Fibroblast of skin of right biceps (primary cell): ENCODE measurements around the gene TPM2.

ENCODE experiments used
- DNase-seq: peaks from one replicate; pipeline ENCODE4 v3.0.0-alpha.2; 2013

Gene TPM2

DNA sequence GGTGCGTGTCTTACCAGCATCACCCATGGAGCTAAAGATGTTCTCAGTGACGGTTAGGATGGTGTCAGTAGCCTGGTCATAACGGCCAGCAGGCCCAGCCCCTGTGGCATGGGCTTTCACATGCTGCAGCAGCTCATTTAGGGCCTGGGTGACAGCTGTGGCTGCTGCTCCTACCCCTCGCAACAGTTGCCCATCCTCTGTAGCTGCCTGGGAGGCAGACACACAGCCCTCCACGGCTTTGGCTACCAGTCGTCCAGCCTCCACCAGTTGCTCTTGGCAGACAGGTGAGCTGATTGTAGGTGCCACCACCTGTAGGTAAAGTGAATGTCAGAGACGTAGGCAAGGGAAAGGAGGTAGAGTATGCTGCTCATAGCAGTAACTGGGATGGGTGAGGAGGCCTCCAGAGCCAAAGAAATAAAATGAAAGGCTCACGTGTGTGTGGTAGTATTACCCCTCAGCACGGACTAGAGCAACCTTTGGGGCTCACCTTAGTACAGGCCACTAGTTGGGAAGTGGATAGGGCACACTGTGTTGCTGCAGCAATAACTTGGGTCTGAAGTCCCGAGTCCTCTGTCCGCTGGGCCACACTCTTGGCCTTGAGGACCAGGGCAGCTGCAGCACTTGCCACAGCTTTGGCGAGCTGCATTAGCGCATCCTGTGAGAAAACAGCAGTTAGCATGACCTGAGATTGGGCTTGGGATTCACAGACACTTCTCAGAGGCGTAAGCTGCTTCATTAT lies 27.6 kb upstream of the TPM2 start:
- DNase-seq: no peak

DNA sequence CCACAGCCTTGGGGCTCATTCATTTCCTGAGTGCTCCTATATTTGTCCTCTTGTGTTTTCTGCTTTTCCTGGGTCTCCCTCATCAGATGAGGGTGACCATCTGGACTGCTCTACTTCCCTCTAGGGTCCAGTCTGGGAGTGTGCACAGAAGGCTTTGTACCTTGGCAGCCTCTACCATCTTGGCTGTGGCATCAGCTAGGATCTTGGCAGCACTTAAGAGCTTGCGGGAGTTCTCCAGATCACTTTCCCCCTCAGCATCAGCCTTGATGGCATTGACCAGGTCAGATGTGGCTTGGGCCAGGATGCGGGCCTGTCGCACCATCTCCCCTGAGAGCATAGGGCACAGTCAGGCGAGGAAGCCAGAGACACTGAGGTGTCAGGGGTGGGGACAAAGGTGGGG lies 26.5 kb upstream of the TPM2 start:
- no peak for DNase-seq

DNA sequence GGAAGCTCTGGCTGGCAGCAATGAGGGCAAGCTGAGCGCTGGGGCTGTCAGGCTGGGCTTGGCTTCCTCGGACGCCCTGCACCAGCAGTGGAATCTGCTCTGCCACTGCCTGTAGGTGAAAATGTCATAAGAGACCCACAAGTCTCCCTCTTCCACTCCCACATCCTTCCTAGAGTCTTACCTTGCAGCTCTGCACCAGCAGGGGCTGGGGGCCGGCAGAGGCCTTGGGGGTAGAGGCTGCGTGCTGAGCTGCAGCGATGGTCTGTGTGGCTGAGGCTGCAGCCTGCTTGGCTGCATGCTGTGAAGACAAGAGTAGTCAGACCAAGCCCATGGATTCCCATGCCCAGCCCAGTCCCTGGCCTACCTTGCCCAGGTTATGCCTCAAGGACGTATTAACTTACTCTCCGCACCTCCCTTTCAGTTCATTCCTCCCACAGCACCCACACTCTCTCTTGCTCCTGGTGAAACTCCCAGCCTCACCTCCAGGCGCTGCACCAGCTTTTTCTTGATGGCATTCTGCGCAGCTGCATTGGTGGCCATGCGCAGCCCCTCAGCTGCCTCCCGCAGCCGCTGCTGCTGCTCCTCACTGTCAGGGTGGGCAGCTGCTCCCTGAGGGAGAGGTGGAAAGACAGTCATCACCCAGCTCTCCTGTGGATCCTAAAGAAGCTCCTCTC lies 25.0 kb upstream of the TPM2 start:
- no peak for DNase-seq

DNA sequence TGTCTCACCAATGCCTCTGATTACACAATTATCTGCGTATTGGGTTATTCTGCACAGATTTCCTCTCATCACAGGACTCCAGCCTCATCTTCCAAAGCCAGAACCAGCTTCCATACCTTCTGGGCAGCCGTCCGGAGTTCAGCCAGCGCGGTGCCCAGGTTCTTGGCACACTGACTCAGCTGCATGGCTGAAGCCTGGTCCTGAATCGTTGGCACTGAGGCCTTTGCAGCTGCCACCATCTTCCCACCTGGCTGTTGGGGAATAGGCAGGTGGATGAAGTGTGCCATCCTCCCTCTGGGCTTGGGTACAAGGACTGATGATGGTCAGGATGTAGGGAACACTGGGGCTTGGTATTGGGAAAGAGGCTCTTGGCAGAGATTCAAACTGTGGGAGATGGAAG lies 24.4 kb upstream of the TPM2 start:
- DNase-seq: no peak

DNA sequence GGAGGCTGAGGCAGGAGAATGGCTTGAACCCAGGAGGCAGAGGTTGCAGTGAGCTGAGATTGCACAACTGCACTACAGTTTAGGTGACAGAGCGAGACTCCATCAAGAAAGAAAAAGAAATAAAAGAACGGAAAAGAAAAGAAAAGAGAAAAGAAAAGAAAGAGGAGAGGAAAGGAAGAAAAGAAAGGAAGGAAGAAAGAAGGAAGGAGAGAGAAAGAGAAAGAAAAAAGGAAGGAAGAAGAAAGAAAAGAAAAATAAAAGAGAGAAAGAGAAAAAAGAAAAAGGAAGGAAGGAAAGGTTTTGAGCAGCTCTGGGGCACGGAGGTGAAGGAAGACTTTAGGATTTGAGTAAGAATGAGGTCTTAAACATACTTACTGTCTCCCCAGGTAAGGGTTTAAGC lies 23.9 kb upstream of the TPM2 start:
- no peak for DNase-seq

DNA sequence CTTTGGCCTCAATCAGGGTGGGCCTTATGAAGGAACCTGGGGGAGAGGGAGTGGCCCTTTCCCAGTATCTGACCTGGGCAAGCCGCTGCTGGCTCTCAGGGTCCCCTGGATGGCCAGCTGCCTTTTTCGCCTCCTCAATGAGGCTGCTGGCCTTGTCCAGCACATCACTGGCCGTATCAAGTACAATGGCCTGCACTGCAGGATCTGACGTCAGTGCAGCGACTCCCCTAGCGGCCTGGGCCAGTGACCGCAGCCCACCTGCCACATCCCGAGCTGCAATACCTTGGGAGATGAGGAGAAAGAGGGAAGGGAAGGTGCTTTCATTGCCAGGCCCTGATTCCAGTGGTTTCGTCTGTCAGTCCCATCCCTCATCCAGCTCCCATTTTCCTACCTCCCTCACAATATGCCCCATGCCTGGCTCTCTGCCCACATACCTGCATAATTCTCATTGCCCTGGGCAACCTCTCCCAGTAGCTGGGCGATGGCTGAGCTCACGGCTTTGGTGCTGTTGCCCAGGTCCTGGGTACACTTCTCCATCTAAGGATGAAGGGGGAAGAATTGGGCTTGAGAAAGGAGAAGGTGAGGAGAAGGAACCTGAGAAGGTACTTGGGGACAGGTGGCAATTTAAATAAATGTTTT lies 23.2 kb upstream of the TPM2 start:
- DNase-seq: no peak

DNA sequence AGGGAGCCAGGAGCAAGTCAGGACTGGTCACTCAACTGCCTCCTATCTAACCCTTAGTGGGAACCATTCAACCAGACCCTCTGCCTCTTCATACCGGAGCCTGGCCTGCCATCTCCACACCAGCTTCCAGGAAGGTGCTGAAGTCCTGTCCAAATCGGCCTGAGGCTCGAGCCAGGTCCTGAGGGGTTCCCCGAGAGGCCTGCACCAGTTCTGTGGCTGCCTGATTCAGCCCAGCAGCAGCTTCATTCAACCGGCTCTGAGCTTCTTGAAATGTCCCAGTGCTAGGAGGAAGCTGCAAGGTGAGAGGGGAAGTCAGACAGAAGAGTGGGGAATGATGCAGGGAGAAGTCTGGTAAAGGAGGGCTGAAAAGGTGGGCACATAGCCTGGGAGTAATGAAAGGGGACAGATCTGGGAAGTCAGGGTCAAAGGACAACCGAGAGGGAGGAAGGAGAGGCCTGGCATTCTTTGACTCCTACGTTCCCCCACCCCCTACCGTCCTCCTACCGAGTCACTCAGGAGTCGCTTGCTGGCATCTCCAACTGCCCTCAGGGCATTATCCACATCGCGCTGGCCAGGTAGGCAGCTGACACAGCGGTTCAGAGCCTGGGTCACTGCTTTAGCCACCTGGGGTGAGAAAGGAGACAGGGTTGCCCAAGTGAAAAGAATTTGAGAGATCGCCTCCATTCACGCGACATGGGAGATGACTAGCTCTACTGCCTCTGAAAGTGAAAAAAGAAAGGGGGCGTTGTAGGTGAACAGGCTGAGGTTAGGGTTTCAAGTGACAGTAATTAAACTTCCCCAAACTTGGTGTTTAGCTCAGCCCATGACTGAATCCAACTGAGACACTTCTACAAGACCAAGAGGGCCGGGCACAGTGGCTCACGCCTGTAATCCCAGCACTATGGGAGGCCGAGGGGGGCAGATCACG lies 22.0 kb upstream of the TPM2 start:
- no peak for DNase-seq

DNA sequence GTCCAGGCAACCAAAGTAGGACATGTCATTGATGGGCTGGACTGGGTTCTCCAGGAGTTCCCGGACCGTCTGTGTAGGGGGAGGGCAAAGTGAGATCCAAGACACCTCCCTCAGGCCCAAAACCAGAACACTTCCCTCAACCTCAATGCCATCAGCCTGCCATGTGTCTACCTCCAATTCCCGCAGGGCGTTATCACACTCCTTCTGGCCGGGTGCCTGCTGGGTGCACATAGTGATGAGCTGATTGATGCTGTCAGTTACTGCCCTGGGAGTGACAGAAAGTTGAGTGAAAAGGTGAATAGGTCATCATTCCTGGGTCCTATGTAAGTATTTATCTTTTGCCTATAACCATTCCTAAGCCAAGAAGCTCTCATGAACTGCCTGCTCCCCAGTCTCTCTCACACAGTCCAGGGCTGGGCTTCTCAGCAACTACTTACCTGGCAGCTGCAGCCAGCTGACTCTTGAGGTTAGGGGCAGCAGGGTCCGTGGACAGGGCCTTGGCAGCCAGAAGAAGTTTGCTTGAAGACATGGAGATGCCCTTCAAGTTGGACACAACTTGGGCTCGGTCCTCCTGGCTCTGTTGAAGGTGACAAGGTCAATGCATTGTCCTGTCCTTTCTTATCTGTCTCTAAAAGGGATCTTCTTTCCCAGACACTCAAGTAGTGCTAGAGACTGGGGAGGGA lies 21.2 kb upstream of the TPM2 start:
- DNase-seq: no peak

DNA sequence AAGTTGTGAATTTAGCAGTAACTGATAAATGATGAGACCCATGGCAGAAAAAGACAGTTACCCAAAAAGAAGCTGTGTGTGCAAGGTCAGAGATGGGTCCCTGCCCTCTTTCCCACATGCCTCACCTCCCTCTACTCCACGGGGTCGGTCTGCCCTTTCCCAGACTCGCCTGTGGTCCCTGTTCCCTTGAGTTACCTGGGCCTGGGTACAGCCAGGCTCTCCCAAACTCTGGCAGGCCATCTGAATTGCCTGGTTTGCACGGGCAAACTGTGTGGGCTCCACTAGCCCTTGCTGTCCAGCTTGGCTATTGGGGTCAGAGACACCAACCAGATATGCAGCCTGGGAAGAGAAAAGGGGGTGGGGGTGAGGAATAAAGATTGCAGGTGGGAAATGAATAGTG lies 18.4 kb upstream of the TPM2 start:
- DNase-seq: no peak

DNA sequence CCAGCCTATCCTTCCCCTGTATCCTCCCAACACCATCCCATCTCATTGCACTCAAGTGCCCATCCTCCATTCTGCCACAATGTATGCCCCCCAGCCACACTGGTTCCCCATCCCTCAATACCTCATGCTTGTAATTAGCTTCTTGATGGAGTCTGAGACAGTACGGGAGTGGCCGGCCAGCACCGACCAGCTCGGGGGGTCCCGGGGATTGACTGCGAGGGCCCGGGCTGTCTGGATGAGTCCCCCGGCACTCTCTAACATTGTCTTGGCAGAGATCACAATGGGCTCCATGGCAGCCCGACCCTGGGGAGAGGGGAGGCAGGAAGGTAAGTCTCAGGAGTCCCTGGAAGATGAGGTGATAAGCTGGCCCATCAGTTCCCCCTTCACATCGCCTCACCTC lies 17.2 kb upstream of the TPM2 start:
- no peak for DNase-seq

DNA sequence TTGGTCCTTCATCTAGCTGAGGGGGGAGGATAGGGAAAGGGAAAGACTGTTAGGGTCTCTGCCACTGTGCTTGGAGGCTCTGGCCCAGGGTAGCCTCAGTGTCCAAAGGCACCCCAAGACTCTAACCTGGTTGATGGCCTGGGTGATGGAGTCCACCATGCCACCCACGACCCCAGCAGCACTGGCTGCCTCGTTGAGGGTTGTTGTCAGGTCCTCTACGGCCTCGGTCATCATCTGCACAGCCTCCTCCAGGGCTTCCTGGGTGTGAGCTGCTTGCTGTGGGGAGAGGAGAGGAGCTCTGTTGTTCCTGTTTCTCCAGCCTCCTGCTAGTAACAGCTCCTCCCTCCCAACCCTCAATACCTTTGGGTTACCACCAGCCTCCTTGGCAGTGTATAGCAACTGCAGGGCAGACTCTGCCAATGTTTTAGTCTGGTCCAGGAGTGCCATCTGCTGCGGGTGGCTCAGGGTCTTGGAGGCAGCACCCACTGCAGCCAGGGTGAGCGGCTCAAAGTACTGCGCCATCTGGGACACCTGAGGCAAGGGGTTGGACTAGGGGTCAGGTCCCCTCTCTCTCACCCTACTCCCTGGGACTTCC lies 16.2 kb upstream of the TPM2 start:
- DNase-seq: no peak

DNA sequence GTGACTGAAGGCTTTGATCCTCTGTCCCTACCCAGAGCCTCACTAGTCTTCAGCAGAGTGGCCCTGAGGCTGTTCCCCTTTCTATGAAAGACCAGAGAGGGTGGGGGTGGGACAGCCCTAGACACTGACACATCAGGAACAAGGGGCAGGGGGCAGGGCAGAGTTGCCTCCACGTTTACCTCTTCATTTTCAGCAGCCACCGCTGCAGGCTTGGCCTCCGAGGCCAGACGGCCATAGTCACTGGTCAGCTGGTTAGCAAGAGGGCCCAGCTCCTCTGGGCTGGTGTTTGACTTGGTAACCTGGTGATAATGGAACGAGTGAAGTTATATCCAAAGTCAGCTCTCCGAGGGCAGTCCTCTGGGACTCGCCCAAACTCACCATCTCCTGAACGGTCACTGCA lies 15.6 kb upstream of the TPM2 start:
- no peak for DNase-seq

DNA sequence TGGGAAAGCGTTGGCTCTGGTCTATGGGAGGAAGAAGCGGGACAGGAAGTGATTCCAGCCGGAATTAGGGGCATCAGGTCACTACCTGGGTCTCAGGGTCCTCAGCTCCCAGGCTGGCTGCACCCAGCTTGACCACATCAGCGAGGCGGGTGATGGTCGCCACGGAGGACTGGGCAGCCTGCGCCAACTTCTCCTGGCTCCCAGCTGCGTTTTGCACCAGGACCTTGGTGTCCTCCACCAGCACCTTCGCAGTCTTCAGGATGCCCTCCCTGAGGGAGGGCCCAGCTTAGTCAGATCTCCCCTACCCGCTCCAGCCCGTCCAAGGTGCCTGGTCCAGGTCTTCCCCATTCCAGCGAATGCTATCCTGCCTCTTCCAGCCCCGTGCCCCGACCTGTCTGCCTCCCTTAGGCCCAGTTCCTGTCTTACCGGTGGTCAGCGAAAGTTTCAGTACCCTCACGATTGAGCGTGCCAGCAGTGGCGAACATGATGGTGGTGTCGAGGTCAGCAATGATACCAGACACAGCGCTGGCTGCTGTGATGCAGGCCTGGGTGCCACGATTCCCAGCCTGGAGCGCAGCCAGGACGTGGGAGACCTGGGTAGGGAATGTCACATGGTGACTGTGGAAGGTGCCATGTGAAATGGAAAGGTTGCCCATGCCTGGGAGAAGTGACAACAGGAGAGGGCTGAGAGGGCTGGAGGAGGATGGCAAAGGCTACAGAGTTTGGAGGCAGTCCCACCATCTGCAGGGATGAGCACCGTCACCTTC lies 14.4 kb upstream of the TPM2 start:
- DNase-seq: no peak

DNA sequence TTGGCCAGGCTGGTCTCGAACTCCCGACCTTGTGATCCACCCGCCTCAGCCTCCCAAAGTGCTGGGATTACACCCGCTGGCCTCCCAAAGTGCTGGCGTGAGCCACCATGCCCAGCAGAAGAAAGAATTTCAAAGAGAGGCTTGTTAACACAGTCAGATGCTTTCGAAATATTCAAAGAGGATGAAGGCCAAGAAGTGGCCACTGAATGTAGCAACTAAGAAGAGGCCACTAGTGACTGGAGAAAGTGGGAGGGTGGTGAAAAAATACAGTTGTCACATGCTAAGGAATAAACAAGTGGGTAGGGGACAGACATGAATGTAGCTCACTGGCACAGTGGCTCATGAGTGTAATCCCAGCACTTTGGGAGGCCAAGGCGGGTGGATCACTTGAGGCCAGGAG lies 13.0 kb upstream of the TPM2 start:
- DNase-seq: no peak

DNA sequence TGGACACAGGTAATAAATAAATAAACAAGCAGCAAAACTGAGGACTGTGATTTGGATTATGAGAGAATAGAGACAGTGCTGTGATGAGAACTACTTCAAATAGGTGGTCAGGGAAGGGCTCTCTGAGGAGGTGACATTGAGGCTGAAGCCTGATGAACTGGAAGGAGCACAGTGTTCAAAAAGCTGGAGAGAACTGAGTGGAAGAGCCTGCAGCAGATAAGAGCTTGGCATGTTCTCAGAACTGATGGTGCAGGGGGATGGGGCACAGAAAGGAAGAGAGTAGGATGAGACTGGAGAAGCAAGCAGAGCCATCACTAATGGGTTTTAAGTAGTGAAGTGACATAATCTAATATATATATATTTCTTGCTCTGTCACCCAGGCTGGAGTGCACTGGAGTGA lies 11.2 kb upstream of the TPM2 start:
- no peak for DNase-seq

DNA sequence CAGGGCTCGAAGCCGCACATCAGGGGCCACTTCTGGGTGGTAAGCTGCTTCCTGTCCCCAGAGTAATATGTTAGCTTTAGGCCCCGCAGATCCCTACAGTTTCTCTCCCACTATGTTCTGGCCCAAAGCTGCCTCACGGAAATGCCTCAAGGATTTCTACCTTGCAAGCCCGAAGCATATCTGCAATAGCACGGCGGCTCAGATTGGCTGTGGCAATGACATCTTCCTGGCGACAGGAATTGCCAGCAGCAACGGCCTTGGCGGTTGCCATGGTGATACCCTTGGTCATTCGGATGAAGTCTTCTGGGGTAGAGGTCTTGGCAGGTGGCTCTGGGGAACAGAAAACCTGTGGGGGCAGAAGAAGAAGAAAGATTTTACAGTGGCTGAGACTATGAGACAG lies 10.3 kb upstream of the TPM2 start:
- DNase-seq: no peak

DNA sequence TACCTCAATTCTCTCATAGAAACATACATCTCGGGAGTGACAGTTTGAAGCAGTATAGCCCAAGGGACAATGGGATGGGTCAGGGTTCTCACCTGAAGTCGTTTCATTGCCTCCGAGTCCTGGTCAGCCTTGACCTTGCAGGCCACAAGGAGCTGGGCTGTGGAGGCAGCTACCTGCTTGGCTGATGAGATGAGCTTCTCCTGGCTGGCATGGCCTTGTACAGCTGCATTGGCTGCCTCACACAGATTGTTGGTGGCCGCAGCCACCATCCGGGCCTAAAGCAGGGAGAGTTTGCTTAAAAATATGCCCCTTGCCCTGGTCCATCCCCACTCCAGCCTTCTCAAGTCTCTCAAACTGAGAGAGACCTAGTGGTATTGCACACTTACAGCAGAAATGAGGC lies 8.5 kb upstream of the TPM2 start:
- DNase-seq: no peak

DNA sequence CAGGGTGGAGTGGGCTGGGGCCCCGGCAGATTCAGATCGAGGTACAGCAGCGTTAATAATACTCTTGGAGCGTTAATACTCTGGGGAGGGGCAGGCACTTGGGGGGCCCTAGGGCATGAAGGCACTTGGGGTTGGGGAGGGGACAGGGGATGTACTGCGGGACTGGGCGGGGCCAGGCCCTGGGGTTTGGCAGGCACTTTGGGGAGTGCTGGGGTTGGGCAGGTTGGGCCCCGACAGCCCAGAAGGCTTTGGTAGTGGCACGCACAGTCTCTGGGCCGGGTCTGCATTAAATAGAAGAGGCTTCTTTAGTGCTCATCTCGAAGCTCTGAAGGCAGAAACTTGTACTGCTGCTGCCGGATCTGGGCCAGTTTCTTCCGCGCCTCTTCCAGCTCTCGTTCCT lies 7.8 kb upstream of the TPM2 start:
- no peak for DNase-seq

DNA sequence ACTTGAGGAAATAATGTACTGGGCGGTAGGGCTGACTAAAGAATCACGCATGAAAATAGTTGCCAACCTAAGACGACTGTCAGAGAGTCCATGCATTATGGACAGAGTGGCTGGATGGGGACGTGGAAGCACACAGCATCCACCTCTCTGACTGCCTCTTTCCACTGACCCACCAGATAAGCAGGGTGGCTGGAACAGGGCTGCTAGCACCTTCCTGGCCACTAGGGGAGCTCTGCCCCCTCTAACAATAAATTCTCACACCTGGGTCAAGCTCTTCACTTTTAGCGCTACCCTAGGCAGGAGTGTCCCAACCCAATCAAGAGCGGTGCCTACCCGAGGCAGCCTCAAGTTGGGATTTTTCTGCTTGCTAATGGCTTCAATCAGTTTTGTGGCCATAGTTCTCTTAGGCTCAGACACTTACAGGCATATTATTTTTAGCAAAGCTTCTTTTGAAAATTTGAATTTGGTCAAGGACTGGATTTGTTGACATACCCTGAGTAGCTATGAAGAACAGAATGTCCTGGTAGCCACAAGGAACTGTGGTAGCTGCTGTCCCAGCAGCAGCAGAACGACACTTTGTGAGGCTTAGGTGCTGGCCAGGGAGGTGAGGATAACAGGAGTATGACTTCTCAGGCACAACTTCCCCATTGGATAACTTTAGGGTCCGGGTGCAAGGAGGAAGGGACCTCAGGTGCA lies 6.9 kb upstream of the TPM2 start:
- DNase-seq: peak; percentile 38

DNA sequence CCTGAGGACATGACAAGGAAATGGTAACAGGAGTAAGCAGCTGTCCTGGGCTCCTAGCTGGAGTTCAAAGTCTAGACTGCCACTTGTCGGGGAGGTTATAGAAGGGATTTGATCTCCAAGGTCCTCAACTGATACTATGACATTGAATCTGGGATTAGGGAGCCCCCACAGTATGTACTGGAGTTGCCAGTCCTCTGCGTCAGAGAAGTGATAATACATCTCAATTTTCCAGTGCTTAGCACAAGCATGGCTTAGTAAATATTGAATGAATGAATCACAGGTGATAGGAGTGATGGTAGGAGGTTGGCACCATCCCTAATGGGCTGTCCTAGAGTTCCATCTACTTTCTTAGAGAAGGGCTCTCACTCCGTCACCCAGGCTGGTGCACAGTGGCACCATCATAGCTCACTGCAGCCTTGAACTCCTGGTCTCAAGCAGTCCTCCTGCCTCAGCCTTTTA lies 6.2 kb upstream of the TPM2 start:
- DNase-seq: no peak
